HepG2 (cell line): Measurements from ENCODE around the gene YPEL3. TPM values are rescaled to one million over a fixed set of nuclear protein-coding genes. Genes with fewer than 3 reads are reported as not detected.

Experiments
- CC2D1A ChIP-seq: sonication (generic); formaldehyde crosslinking; IDR thresholded peaks from 2 replicates; pipeline ENCODE4 v1.8.1; 2023; ENCODE audit warnings: mild to moderate bottlenecking, missing genetic modification reagents
- CCAR2 ChIP-seq: fragments of 200-400 bp; formaldehyde crosslinking; optimal IDR thresholded peaks from 2 replicates; pipeline ENCODE3; 2018; ENCODE audit warnings: low read depth, mild to moderate bottlenecking, low read length, moderate library complexity
- GZF1 ChIP-seq: sonication (generic); formaldehyde crosslinking; IDR thresholded peaks from 2 replicates; pipeline ENCODE4 v1.5.1; 2020; ENCODE audit warnings: mild to moderate bottlenecking, missing genetic modification reagents
- IKZF4 ChIP-seq: sonication (generic); formaldehyde crosslinking; IDR thresholded peaks from 2 replicates; pipeline ENCODE4 v1.5.1; 2020; ENCODE audit warnings: borderline replicate concordance, mild to moderate bottlenecking, low read depth, missing genetic modification reagents; ENCODE audit errors: not compliant biosample characterization
- MXI1 ChIP-seq: IDR thresholded peaks from 3 replicates; pipeline ENCODE4 v1.6.1; 2012; ENCODE audit warnings: low read depth, low read length, inconsistent platforms, borderline replicate concordance
- NPAS2 ChIP-seq: sonication (generic); formaldehyde crosslinking; IDR thresholded peaks from 2 replicates; pipeline ENCODE4 v1.8.0; 2022; ENCODE audit warnings: mild to moderate bottlenecking, missing genetic modification reagents, borderline replicate concordance
- REXO4 ChIP-seq: sonication (generic); formaldehyde crosslinking; IDR thresholded peaks from 2 replicates; pipeline ENCODE4 v1.8.0; 2022; ENCODE audit warnings: missing genetic modification reagents, mild to moderate bottlenecking, borderline replicate concordance
- SP140L ChIP-seq: sonication (generic); formaldehyde crosslinking; IDR thresholded peaks from 2 replicates; pipeline ENCODE4 v1.4.0; 2020; ENCODE audit warnings: missing genetic modification reagents, borderline replicate concordance
- SP5 ChIP-seq: IDR thresholded peaks from 2 replicates; pipeline ENCODE4 v1.6.1; 2016; ENCODE audit warnings: low read depth, borderline replicate concordance
- TEAD2 ChIP-seq: sonication (generic); formaldehyde crosslinking; IDR thresholded peaks from 2 replicates; pipeline ENCODE4 v1.9.0; 2021; ENCODE audit warnings: missing genetic modification reagents
- TRIM24 ChIP-seq: sonication (generic); formaldehyde crosslinking; IDR thresholded peaks from 2 replicates; pipeline ENCODE4 v1.8.0; 2022; ENCODE audit warnings: mild to moderate bottlenecking, missing genetic modification reagents
- ZNF24 ChIP-seq: fragments of 450-650 bp; IDR thresholded peaks from 2 replicates; pipeline ENCODE4 v1.6.1; 2017; ENCODE audit warnings: antibody characterized with exemption, mild to moderate bottlenecking
- ZNF546 ChIP-seq: sonication (generic); formaldehyde crosslinking; conservative IDR thresholded peaks from 2 replicates; pipeline ENCODE4 v1.8.1; 2023; ENCODE audit warnings: mild to moderate bottlenecking, missing genetic modification reagents
- polyA plus RNA-seq, 8 experiments: library from polyadenylated mRNA; depleted of rRNA in 3 of 8; stranded (reverse) in 7 of 8; unstranded in 1 of 8; fragments of >200 nt; fragmentation: Illumina TruSeq in 4 of 8; extraction: Trizol in 4 of 8; gene quantifications; 2 replicates each; pipeline versions ENCODE4 v1.2.1 to v1.2.3, GENCODE V29; 2011 to 2016; ENCODE audit warnings: low read depth in 4 of 8, missing spikeins in 1 of 8, mixed read lengths in 1 of 8; ENCODE audit not compliant: insufficient read depth in 1 of 8
- total RNA-seq, 5 experiments: library from RNA; depleted of rRNA; stranded (reverse); fragments of >200 nt; fragmentation: Illumina TruSeq; extraction: Trizol; gene quantifications; 2 replicates each; pipeline ENCODE4 v1.2.3, GENCODE V29; 2016; ENCODE audit warnings: low read depth in 1 of 5
- TF ChIP-seq, protein P1 (sequence below): sonication (generic); formaldehyde crosslinking; IDR thresholded peaks from 2 replicates; pipeline ENCODE4 v1.4.0; 2020; ENCODE audit warnings: missing genetic modification reagents
- TF ChIP-seq, protein P2 (sequence below): sonication (generic); formaldehyde crosslinking; IDR thresholded peaks from 2 replicates; pipeline ENCODE4 v1.5.1; 2020; ENCODE audit warnings: mild to moderate bottlenecking, missing genetic modification reagents, borderline replicate concordance
- TF ChIP-seq, protein P3 (sequence below): sonication (generic); formaldehyde crosslinking; IDR thresholded peaks from 2 replicates; pipeline ENCODE4 v1.4.0; 2020; ENCODE audit warnings: missing genetic modification reagents, borderline replicate concordance

The YPEL3 gene
- total and polyA plus RNA-seq, 2 of the 13 experiments (the other 11 are each of a cell fraction or from before 2014, with no cell fraction given) = 5.4 to 47.0 TPM

DNA sequence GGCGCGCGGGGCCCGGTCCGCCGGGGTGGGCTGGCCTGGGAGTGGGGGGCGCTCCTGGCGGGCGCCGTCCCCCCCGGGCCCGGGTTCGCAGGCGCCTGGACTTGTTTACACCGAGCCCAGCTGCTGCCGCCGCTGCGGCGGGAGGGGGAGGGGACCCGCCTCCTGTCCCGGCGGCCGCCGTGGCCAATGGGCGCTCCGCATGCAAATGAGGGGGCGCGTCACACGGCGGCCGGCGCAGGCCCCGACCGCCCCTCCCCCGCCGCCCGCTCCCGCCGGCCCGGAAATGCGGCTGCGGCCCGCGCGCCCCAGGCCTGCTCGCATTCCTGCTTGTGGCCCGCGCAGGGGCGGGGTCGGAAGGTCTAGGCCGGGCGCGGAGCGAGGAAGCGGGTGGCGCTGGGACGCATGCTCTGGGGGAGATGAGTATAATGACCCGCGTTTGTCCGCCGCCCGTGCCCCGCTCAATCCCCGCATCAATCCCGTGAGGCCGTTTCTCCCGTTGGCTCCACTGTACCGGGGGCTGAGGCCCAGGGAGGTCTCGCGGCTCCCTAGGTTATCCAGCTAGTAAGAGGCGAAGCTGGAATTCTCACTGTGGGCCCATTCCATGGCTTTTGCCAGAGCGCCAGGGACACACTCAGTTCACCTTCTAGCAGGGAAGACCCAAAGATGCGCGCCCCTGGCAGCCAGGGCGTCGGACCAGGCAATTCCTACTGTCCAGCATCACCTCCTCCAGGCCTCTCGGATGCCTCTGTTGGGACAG, at the start of gene YPEL3 (continued):
- TF ChIP-seq, protein P1, sequence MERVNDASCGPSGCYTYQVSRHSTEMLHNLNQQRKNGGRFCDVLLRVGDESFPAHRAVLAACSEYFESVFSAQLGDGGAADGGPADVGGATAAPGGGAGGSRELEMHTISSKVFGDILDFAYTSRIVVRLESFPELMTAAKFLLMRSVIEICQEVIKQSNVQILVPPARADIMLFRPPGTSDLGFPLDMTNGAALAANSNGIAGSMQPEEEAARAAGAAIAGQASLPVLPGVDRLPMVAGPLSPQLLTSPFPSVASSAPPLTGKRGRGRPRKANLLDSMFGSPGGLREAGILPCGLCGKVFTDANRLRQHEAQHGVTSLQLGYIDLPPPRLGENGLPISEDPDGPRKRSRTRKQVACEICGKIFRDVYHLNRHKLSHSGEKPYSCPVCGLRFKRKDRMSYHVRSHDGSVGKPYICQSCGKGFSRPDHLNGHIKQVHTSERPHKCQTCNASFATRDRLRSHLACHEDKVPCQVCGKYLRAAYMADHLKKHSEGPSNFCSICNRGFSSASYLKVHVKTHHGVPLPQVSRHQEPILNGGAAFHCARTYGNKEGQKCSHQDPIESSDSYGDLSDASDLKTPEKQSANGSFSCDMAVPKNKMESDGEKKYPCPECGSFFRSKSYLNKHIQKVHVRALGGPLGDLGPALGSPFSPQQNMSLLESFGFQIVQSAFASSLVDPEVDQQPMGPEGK (CRISPR knock-in tag) = peak; percentile 84; the same call in 1 of the 2 replicates
- TF ChIP-seq ZNF546 (no peak), CC2D1A (CRISPR knock-in tag) (0 out of 2 replicates have a peak, but pooled peaks have one; percentile 30), MXI1 (peak; percentile 80; the same call in 1 of the 3 replicates), TEAD2 (no peak), REXO4 (no peak), CCAR2 (no peak), ZNF24 (no peak), IKZF4 (CRISPR knock-in tag) (no peak), SP140L (CRISPR knock-in tag) (no peak), NPAS2 (no peak), TRIM24 (no peak), SP5 (peak; percentile 78; the same call in 1 of the 2 replicates), GZF1 (CRISPR knock-in tag) (no peak)
- TF ChIP-seq, protein P2, sequence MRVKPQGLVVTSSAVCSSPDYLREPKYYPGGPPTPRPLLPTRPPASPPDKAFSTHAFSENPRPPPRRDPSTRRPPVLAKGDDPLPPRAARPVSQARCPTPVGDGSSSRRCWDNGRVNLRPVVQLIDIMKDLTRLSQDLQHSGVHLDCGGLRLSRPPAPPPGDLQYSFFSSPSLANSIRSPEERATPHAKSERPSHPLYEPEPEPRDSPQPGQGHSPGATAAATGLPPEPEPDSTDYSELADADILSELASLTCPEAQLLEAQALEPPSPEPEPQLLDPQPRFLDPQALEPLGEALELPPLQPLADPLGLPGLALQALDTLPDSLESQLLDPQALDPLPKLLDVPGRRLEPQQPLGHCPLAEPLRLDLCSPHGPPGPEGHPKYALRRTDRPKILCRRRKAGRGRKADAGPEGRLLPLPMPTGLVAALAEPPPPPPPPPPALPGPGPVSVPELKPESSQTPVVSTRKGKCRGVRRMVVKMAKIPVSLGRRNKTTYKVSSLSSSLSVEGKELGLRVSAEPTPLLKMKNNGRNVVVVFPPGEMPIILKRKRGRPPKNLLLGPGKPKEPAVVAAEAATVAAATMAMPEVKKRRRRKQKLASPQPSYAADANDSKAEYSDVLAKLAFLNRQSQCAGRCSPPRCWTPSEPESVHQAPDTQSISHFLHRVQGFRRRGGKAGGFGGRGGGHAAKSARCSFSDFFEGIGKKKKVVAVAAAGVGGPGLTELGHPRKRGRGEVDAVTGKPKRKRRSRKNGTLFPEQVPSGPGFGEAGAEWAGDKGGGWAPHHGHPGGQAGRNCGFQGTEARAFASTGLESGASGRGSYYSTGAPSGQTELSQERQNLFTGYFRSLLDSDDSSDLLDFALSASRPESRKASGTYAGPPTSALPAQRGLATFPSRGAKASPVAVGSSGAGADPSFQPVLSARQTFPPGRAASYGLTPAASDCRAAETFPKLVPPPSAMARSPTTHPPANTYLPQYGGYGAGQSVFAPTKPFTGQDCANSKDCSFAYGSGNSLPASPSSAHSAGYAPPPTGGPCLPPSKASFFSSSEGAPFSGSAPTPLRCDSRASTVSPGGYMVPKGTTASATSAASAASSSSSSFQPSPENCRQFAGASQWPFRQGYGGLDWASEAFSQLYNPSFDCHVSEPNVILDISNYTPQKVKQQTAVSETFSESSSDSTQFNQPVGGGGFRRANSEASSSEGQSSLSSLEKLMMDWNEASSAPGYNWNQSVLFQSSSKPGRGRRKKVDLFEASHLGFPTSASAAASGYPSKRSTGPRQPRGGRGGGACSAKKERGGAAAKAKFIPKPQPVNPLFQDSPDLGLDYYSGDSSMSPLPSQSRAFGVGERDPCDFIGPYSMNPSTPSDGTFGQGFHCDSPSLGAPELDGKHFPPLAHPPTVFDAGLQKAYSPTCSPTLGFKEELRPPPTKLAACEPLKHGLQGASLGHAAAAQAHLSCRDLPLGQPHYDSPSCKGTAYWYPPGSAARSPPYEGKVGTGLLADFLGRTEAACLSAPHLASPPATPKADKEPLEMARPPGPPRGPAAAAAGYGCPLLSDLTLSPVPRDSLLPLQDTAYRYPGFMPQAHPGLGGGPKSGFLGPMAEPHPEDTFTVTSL = no peak
- TF ChIP-seq, protein P3, sequence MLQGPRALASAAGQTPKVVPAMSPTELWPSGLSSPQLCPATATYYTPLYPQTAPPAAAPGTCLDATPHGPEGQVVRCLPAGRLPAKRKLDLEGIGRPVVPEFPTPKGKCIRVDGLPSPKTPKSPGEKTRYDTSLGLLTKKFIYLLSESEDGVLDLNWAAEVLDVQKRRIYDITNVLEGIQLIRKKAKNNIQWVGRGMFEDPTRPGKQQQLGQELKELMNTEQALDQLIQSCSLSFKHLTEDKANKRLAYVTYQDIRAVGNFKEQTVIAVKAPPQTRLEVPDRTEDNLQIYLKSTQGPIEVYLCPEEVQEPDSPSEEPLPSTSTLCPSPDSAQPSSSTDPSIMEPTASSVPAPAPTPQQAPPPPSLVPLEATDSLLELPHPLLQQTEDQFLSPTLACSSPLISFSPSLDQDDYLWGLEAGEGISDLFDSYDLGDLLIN (CRISPR knock-in tag) = no peak
- TF ChIP-seq, all 625 proteins: peak for 277
